ENCODE results near the gene LINGO4. TPM values are rescaled to one million over a fixed set of nuclear protein-coding genes. Genes with fewer than 3 reads are reported as not detected.

The LINGO4 gene
- total RNA-seq, 6 experiments from 2014 or later, result 0.12 to 0.37 (median 0.18) TPM

DNA sequence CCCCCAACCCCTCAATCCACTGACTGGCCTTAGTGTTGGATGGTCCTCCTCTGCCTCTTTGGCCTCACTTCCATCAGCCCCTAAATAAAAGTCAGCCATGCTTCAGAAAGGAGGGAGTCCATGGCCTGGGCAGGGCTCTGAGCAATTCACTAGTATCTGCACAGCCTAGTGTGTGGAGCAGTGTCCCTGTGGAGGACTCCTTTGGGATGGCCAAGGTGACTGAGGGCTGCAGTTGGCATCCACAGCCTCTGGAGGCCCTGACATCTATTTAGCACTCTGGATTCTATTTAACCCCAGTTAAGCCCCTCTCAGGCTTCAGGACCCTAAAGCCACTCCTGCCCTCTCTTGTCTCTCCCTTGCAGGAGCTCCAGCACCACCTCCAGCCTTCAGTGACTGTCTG lies 44.7 kb upstream of the LINGO4 start:
- H3K27ac ChIP-seq, result no peak overlapping the region
- no peaks in the 10 kb centered on the region for H3K36me3 ChIP-seq
- H3K9me3 ChIP-seq, result no peaks in the 10 kb centered on the region
- H3K27me3 ChIP-seq, result no peaks in the 10 kb centered on the region
- intact Hi-C loops (cut with DNase I), result loop anchor here in 1 of 2 donors (10.0 kb wide), 1 partner anchor 265 kb away; no protein-coding TSS in a partner anchor
- DNase-seq (peak in 1 of 3 donors; percentile 18), ATAC-seq (no peak)
- TF ChIP-seq, protein P1, sequence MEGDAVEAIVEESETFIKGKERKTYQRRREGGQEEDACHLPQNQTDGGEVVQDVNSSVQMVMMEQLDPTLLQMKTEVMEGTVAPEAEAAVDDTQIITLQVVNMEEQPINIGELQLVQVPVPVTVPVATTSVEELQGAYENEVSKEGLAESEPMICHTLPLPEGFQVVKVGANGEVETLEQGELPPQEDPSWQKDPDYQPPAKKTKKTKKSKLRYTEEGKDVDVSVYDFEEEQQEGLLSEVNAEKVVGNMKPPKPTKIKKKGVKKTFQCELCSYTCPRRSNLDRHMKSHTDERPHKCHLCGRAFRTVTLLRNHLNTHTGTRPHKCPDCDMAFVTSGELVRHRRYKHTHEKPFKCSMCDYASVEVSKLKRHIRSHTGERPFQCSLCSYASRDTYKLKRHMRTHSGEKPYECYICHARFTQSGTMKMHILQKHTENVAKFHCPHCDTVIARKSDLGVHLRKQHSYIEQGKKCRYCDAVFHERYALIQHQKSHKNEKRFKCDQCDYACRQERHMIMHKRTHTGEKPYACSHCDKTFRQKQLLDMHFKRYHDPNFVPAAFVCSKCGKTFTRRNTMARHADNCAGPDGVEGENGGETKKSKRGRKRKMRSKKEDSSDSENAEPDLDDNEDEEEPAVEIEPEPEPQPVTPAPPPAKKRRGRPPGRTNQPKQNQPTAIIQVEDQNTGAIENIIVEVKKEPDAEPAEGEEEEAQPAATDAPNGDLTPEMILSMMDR (IDR thresholded peaks at IDR 0.05), result no peak
- no peak for TF ChIP-seq POLR2A (IDR thresholded peaks at IDR 0.05)
- no peak overlapping the region for H3K4me3 ChIP-seq
- no peaks in the 10 kb centered on the region for H3K4me1 ChIP-seq

DNA sequence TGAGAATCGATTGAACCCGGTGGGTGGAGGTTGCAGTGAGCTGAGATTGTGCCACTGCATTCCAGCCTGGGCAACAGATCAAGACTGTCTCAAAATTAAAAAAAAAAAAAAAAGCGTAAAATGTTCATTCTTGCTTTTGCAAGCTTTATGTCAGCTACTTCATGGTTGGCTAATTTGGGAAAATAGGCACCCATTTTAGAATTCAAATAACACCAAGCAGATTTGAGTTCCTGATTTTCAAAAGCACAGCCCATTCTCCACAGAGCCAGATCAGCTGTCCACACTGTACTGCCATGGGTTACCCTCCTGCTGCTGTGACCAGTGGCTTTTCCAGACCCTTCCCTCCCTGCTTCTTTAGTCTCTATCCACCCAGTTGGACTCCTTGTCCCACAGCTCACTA lies 43.9 kb upstream of the LINGO4 start:
- intact Hi-C loops (cut with DNase I), result loop anchor here in 1 of 2 donors (10.0 kb wide), 1 partner anchor 264 kb away; no protein-coding TSS in a partner anchor
- ATAC-seq (no peak), DNase-seq (no peak)
- TF ChIP-seq, protein P1 (IDR thresholded peaks at IDR 0.05), result no peak
- TF ChIP-seq POLR2A (IDR thresholded peaks at IDR 0.05), result no peak
- Histone ChIP-seq H3K27ac (no peak overlapping the region), H3K4me1 (no peaks in the 10 kb centered on the region), H3K27me3 (no peaks in the 10 kb centered on the region), H3K4me3 (no peak overlapping the region), H3K9me3 (no peaks in the 10 kb centered on the region), H3K36me3 (no peaks in the 10 kb centered on the region)
- 34% methylated on average over 3 of the region's 3 CpGs for WGBS (ENCODE audit: insufficient coverage, low coverage, low lambda C conversion rate, missing lambda C conversion rate)

DNA sequence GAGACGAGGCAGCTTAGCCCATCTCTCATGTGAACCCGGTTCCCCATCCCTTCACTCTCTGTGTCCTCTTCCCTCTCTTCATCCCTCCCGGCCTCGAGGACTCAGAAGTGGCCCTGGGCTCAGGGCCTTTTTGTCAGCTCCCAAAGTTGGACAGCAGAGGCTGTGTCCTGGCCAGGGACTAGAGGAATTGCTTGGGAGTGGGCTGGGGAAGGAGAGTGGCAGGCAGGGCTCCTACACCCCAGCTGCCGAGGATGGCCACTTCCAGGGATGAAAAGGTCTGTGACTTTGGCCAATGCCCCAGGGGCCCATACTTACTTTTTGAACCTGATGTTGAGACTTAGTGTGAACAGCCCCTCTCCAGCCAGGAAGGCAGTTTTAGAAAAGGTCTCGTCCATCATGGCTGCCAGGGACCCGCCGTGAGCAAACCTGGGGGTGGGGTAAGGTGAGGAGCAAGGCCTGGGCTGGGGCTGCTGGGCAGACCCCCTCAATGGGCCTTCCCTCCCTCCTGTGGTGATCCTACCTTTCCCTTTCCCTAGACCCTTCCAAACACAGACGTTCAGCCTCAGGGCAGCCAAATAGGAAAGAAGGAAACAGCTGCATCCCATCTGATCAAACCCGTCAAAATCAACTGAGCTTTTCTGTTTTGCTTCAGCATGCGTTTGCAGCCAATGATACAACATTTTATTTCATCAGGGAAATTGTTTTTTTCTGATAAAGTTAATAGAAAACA lies 42.8 kb upstream of the LINGO4 start:
- no peak overlapping the region for H3K27ac ChIP-seq
- intact Hi-C loops (cut with DNase I), result loop anchor here in 1 of 2 donors (10.0 kb wide), 1 partner anchor 263 kb away; no protein-coding TSS in a partner anchor
- H3K9me3 ChIP-seq, result no peaks in the 10 kb centered on the region
- peak in 1 of 3 donors; percentile 28 for DNase-seq
- 32% methylated on average over 4 of the region's 11 CpGs for WGBS (ENCODE audit: insufficient coverage, low coverage, low lambda C conversion rate, missing lambda C conversion rate)
- H3K4me1 ChIP-seq, result no peaks in the 10 kb centered on the region
- peak; percentile 19 to 40 (median 31) for ATAC-seq
- H3K36me3 ChIP-seq, result no peaks in the 10 kb centered on the region
- H3K4me3 ChIP-seq, result no peak overlapping the region
- no peak for TF ChIP-seq POLR2A (IDR thresholded peaks at IDR 0.05)
- TF ChIP-seq, protein P1 (IDR thresholded peaks at IDR 0.05), result no peak
- no peaks in the 10 kb centered on the region for H3K27me3 ChIP-seq

DNA sequence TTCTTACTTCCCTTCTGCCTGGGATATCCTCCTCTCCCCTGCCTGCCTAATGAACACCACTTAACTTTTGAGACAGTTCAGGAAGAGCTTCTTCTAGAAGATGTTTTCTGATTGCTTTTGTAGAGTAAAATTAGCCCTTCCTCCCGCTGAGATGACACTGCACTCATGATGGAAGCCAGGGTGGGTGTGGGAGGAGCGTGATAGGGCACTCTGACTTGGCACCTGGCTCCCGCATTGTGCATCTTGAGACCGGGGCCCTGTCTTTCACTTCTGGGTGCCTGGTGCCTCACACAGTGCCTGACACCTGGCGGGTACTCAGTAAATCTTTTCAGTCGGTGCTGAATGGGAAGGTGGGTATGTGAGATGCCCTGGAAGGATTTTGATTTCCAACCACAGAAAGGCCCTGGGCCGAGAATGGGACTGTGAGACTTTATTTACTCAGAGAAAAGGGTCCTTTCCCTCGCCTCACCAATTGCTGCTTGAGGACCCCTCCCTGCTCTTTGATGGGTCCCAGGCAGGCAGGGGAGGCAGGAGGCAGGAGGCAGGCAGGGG lies 41.5 kb upstream of the LINGO4 start:
- Histone ChIP-seq H3K9me3 (no peaks in the 10 kb centered on the region), H3K27me3 (no peaks in the 10 kb centered on the region), H3K4me1 (no peaks in the 10 kb centered on the region), H3K4me3 (no peak overlapping the region), H3K36me3 (no peaks in the 10 kb centered on the region), H3K27ac (no peak overlapping the region)
- ATAC-seq (no peak), DNase-seq (peak in 1 of 3 donors; percentile 18)
- 65% methylated on average over 2 of the region's 8 CpGs for WGBS (ENCODE audit: insufficient coverage, low coverage, low lambda C conversion rate, missing lambda C conversion rate)
- TF ChIP-seq, protein P1 (IDR thresholded peaks at IDR 0.05), result no peak
- no peak for TF ChIP-seq POLR2A (IDR thresholded peaks at IDR 0.05)
- intact Hi-C loops (cut with DNase I), result loop anchor here in 1 of 2 donors (10.0 kb wide), 1 partner anchor 262 kb away; no protein-coding TSS in a partner anchor
